ENCODE results near the gene TMEM252.

The TMEM252 gene

DNA sequence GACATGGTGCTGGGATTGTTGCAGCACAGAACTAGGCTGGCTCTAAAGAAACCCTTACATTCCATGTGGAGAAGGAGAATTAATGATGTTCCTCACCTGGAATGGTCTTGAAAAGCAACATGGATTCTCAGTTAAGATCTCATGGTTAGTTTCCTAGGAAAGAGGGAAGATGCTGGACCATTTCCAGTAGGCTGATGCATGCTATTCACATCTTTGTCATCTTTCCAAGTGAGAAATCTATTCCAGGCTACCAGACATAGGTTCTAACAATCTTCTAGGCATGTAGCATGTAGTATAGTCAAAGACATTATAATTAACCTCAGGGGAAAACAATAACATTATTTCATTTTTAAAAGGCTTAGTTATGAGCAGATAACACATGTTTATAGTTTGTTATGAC is 44.3 kb downstream of the TMEM252 start:
- no peak for DNase-seq

DNA sequence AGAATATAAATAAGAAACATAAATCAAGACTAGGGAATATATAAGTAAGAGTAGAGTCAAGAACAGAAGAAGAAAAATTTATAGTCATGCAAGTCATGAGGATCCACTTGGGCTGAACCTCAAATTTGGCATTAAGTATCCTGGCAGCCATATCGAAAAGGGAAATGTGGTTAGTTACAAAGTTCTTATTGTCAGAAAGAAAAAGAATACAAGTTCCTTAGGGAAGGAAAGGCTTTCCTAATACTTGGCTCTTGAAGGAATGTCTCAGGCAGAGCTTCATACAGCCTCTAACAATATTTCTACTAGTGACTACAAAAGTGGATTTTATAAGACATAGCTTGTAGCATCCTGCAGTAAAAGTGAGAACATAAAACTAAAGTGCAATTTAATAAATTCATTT is 45.4 kb downstream of the TMEM252 start:
- no peak for DNase-seq

DNA sequence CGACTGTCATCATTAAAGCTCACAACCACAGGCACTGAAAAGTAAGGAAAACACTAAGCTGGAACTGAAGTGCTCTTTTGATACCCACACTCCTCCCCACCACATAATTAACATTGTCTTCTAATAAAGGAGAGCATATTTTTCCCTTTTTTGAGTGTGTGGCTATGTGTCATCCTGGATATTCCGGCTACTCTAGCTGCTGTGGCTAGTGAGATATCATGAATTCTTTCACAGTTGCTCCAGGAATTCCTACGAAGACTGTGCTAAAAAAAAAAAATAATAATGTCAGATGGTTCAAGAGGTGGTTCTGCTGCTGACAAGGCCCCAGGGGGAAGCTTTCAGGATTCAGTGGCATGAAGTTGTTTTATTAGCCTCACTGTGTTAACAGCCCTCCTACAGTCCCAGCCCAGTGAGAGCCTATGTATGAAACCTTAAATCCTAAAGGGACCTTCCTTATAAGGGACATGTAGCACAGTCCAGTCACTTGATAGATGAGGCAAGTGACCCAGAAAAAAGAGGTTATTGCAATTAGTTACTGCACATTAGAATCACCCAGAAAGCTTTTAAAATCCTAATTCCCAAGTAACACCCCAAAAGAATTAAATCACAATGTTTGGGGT is 46.6 kb downstream of the TMEM252 start:
- no peak for DNase-seq

DNA sequence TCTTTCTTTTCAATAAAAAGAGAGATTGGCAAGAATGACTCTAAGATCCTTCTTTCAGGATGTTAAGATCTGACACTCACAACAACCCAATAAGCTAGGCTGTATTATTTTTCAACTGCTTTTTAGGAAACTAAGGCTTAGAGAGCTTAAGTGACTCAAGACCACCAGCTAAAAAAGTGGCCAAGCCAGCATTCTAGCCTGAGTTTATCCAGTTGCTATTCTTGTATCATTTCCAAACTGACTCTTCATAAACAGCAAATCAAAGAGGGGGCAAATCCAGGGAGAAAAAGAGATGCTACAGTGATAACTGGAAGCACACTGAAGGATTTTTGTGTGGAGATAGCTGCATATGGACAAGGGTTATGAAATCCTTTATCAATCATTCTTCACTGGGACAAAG is 47.1 kb downstream of the TMEM252 start:
- no peak for DNase-seq

DNA sequence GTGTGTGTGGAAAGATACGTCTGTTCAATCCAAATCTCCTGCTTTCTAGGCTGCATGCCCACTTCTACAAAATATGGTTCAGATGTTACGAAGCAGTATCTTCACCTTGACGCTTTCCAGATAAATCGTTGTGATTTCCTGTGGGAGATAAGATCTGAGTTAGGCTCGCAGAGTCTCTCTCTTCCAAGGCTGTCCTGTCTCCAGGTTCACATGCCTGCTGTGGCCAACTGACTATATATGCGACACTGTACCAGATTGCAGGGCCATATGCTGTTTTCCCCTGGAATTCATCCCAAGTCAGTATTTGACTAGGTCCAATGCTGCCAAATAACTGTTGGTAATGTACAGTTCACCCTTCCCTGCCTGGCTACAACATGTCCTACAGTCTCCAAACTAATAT is 47.9 kb downstream of the TMEM252 start:
- peak; percentile 70 to 88 for DNase-seq

DNA sequence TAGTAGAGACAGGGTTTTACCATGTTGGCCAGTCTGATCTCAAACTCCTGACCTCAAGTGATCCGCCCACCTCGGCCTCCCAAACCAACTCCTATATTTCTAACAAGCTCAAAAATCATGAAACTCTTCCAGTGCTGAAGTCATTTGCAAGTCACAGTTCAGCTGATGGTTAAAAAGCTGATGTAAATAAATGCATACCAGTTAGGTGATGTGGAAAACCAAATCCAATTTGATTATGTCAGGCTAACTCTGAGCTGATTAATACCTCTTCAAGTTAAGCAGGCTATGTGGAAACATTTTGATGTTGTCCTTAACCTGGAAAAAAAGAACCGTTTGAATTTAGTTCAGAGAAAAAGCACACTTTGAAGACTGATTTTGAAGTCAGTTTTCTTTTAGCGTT is 51.0 kb downstream of the TMEM252 start:
- no peak for DNase-seq

DNA sequence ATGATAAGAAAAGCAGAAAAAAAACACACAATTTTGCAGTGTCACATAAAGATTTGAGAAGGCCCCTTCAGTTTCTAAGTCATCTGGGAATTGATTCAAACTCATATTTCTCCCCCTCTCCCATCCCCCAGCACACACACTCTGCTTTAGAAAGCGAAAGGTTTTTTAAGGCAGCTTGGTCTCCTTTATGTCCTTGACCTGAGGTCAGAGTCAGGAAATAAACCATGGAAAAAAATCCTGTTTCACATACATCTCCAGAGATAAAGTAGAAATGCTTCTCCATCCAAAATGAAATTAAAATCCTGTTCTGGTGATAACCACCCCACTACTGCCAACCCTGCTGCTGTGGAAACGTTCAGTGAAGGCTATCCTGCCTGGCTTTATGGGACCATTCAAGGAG is 52.6 kb downstream of the TMEM252 start:
- no peak for DNase-seq
